ENCODE results near the gene AK6. TPM values are rescaled to one million over a fixed set of nuclear protein-coding genes. Genes with fewer than 3 reads are reported as not detected.
A peak's percentile ranks its signal among the peaks of the same experiment; 100 is the strongest.
"Not testable (repeated sequence)": the region's sequence is repeated elsewhere in the genome, so short reads cannot be mapped to it uniquely, and the experiment has no call there.

The AK6 gene
- 84.9 TPM for polyA plus RNA-seq (ENCODE audit: insufficient read length)
- long read RNA-seq, donor 1, transcript AK6-202 (5 exons, 1,648 nt): major isoform, 33 of 47 reads
- long read RNA-seq, donor 1, partial matches to known transcripts: 14 of 47 reads
- long read RNA-seq, donor 1, other reads (novel, unspliced or antisense): 0 of 47 reads
- long read RNA-seq, donor 2, transcript AK6-202 (5 exons, 1,648 nt): major isoform, 31 of 31 reads
- long read RNA-seq, donor 2, partial matches to known transcripts: 0 of 31 reads
- long read RNA-seq, donor 2, other reads (novel, unspliced or antisense): 0 of 31 reads
- long read RNA-seq, donor 3, transcript AK6-202 (5 exons, 1,648 nt): major isoform, 30 of 37 reads
- long read RNA-seq, donor 3, partial matches to known transcripts: 5 of 37 reads
- long read RNA-seq, donor 3, other reads (novel, unspliced or antisense): 0 of 37 reads
- long read RNA-seq, donor 4, partial matches to known transcripts: 0 of 5 reads
- long read RNA-seq, donor 4, other reads (novel, unspliced or antisense): 0 of 5 reads
- long read RNA-seq, donor 5, transcript AK6-201 (5 exons, 1,183 nt): minor isoform, 6 of 103 reads
- long read RNA-seq, donor 5, transcript AK6-202 (5 exons, 1,648 nt): major isoform, 68 of 103 reads
- long read RNA-seq, donor 5, partial matches to known transcripts: 23 of 103 reads
- long read RNA-seq, donor 5, other reads (novel, unspliced or antisense): 6 of 103 reads
- long read RNA-seq, donor 6, transcript AK6-202 (5 exons, 1,648 nt): major isoform, 33 of 41 reads
- long read RNA-seq, donor 6, partial matches to known transcripts: 6 of 41 reads
- long read RNA-seq, donor 6, other reads (novel, unspliced or antisense): 0 of 41 reads
- long read RNA-seq, donor 7, transcript AK6-202 (5 exons, 1,648 nt): major isoform, 72 of 89 reads
- long read RNA-seq, donor 7, partial matches to known transcripts: 13 of 89 reads
- long read RNA-seq, donor 7, other reads (novel, unspliced or antisense): 0 of 89 reads
- long read RNA-seq, donor 8, transcript AK6-202 (5 exons, 1,648 nt): major isoform, 10 of 31 reads
- long read RNA-seq, donor 8, partial matches to known transcripts: 20 of 31 reads
- long read RNA-seq, donor 8, other reads (novel, unspliced or antisense): 0 of 31 reads

DNA sequence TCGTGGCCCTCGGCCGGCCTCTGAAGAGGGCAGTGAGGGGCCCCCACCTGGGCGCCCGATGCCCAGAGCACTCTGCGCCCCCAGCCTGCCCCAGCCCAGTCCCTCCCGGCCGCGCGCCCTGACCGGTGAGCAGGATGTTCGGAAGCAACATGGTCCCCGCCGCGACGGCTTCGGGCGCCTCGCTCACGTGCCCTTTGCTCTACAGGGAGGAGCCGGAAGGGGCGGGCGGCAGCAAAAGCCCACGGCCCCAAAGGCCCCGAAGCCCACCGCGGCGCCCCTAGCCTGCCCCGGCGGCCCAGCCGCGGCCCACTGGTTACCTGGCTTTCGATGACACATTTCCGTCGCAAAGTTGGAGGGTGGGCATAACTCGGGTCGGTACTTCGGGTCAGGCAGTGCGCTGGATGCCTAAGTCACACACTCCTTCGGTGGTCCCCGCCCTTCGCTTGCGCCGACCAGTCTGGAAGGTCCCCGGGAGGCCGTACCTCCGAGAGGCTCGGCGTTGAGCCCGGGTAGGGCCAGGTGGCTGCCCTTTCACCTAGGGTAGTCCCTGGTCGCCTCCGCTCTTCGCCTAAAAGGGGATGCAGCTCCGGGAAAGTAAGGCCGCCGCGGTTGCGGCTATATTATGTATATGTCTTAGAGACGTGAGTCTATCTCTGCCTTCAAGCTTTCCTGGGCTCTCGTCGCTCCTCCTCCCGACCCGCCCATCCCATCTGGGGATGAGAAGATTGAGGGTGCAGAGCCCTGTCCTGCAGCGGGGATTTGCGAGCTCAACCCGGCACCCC is at the start of gene AK6, which contains the start of the genes RAD17 and TAF9:
Gene AK6, minus strand, starts transcription at position 181 of the 782 bp plus-strand sequence. Its CDS starts 30 bp downstream, at position 151.
Gene RAD17, plus strand, starts transcription at position 479 of the 782 bp plus-strand sequence. CDS start 2,391 bp downstream, outside the sequence.
Gene TAF9, minus strand, starts transcription at position 181 of the 782 bp plus-strand sequence. CDS start 3,783 bp downstream, outside the sequence.
- peak; percentile 91 for DNase-seq

DNA sequence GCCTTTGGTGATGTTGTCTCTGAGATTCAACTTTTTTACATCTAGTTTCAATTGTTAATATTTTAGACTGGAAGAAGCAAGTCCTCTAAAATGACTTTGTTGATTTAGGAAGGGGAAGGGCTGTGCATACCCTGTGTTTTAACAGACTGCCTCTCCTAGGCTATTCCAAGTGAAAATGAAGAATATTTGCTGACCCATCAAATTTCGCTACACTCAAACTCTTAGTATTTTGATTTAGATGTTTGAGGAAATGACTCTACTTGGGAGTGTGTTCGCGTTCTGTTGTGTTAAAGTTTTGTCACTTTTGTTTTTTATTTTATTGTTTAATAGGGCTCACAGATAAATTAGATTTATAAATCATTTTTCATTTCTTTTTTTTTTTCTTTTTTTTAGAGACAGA is 49.2 kb upstream of the AK6 start:
- DNase-seq: no peak

DNA sequence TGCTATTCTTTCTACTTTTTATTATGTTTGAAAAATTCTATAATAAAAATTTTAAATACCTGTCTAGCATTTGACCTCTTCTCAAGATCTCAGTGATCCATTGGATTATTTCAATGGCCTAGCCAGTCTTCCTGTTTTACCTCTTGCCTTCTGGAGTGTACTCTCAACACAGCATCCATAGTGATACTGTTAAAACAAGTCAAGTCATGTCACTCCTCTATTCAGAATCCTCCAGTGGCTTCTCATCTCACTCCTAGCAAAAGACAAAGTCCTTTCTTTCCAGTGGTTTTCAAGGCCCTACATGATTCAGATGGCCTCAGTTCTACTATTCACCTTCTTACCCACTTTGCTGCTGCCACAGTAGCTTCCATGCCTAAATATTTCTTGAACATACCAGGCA is 47.4 kb upstream of the AK6 start:
- DNase-seq: no peak

DNA sequence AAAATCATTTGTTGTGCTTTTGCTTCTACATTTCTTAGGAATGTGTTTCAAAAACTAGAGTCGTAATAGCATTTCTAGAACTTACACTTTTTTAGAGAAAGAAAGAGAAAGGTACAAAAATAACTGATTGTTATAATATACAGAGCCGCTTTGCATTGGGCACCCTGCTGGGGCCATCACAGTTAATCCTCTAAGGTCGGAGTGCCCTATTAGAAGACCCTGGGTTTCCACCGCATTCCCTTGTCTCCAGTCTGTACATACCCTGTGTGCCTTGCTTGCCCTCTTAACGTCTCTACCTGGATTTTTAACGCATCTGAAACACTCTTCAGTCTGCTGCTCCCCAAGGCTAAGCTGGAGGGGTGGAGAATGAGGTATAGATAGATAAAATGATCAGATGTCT is 46.9 kb upstream of the AK6 start:
- no peak for DNase-seq

DNA sequence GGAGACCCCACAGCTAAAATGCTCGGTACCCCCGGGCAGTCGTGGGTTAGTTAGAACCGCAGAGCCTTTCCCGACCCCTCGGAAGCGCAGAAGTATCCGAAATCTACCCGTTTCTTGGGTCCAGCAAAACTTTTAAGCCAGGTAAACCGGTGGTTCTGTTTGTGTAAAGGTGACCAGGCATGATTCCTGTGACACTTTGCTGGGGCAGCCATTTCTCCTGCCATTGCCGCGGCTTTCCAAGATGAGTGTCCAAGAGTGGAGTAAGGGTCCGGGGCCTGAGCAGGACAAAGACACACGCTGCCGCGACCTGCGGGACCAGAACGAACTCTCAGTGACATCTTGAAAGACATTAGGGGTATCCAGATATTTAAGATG is 46.3 kb upstream of the AK6 start:
- DNase-seq: peak; percentile 26

DNA sequence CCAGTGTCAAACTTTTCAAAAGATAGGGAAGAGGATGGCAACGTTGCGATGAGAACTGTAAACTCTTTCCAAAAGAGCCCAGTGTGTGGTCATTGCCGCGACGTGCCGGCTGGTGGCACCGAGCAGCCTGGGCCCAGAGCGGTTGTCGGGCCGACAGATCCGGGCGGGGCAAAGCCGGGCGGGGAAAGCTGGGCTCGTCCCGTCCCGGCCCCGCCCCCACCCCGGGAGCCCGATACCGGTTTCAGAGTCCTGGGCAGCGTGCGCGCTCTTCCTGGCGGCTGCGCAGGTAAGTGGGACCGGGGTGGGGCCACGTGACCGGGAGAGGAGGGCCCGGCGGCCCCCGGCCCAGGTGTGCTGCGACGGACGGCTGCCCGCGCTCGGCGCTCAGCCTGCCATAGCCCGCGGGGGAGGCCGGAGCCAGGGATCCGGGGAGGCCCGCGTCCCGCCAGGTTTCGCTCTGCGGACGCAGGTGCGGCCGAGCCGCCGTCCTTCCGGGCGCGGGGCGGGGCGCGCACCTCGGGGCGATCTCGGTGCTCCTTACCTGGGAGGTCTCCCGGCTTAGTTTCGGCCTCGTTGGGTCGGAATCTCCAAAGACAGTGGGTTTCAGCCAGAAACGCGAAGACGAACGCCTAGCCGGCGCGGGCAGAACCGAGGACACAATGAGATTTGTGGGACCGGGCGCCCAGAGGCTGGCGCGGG is 45.7 kb upstream of the AK6 start, which contains the start of gene MARVELD2:
Gene MARVELD2, plus strand, starts transcription at position 232 of the 699 bp plus-strand sequence. CDS start 4,270 bp downstream, outside the sequence.
- DNase-seq: peak; percentile 81

DNA sequence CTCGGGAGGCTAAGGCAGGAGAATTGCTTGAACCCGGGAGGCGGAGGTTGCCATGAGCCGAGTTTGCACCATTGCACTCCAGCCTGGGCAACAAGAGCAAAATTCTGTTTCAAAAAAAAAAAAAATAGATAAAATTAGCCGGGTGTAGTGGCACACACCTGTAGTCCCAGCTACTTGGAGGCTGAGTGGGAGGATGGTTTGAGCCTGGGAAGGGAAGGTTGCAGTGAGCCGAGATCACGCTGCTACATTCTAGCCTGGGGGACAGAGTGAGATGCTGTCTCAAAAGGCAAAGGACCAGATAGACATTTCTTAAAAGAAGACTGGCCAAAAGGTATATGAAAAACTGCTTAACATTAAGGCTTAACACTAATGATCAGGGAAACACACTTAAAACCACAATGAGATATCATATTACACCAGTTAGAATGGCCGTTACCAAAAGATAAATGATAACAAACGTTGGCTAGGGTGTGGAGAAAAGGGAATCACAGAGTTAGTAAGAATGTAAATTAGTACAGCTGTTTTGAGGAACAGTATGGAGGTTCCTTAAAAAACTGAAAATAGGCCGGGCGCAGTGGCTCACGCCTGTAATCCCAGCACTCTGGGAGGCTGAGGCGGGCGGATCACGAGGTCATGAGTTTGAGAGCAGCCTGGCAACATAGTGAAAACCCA is 35.5 kb upstream of the AK6 start:
- no peak for DNase-seq

DNA sequence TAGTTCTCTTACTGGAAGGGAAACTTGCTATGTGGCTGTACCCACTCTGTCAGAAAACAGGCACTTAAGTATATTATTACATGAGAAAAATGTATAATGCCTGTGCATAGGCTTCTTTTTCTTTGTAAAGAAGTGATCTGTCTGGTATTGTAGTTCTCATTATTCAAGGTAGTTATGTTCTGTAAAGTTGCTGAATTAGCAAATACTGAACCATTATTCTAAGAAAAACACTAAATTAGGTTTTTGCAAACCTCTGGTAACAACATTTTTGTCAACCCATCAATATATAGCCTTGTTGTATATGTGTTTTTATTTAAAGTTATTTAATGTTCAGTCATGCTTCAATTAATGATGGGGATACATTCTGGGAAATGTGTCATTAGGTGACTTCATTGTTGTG is 9.1 kb upstream of the AK6 start:
- DNase-seq: no peak

DNA sequence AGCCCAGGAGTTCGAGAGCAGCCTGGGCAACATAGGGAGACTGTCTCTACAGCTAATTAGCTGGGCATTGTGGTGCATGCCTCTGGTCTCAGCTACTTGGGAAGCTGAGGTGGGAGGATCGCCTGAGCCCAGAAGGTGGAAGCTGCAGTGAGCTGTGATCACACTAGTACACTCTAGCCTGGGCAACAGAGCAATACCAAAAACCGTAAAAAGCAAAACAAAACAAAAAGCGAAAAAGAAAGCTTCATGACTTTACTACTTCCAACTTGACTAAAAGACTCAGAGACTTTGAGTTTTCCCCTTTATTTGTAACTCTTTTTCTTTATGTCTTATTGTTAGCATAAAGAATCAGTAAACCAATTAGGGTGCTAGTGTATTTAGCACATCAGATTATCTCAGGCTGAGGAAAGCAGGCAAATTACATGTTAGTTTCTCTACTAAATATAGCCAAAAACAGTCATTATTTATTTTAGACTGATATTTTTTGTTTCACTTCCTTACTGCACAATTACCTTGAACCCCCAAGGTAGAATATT is 5.7 kb upstream of the AK6 start:
- DNase-seq: no peak

DNA sequence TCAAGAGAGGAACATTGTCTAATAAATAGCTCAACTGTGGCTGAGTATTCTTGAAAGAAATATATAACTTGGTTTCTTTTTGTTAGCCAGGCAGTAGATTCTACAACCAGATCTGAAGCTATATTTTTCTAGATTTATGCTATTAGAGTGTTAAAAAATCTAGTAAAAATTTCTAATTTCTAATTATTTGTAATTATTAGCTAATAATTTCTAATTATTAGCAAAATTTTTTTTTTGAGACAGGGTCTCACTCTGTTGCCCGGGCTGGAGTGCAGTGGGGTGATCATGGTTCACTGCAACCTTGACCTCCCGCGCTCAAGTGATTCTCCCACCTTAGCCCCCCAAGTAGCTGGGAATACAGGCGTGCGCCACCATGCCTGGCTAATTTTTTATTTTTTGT is 3.1 kb upstream of the AK6 start:
- DNase-seq: no peak

DNA sequence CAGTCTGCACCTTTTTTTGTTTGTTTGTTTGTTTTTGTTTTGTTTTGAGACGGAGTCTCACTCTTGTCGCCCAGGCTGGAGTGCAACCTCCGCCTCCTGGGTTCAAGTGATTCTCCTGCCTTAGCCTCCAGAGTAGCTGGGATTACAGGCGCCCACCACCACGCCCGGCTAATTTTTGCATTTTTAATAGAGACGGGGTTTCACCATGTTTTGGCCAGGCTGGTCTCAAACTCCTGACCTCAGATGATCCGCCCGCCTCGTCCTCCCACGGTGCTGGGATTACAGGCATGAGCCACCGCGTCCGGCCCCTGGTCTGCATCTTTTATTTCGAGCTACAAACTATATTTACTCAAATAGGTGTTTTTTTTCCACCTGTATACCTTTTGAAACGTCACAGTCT is 1.0 kb upstream of the AK6 start:
- not testable (repeated sequence) for DNase-seq

DNA sequence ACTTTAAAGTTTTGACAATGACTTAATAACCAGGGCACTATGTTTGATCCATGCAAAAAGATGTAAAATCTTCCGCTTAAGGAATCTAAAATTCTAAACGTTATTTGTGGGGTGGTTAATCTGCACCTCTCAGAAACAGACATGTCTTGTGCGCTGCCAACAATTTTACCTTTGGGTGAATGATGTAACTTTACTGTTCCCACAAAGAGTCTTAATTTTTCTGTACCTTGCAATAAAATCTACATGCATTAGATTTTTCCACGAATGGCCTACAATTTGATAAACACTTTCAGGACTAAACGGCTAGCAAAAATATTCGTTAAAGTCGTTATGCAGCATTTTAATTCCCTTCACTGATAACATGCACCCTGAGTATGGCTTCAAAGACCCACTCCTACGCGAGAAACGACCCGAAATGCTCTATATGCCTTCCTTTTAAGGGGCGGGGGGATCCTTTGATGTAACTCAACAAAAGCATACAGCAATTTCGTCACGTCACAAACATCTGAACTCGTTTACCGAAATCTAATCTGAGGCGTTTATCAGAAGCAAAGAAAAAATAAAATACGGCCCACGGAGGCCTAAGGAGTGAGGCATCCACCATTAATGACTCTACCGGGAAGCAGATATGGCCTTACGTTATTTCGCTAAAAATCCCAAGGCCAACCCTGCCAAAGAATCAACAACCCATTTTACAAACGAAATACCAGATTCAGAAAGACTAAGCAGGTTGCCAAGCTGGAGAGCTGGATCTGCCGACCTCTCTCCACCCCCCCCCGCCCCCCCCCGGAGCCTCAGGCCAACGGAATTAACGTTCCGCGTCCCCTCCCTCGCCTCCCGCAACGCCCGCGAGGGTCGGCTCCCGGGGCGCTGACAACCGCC is 621 bp downstream of the AK6 start:
- DNase-seq: peak; percentile 42

DNA sequence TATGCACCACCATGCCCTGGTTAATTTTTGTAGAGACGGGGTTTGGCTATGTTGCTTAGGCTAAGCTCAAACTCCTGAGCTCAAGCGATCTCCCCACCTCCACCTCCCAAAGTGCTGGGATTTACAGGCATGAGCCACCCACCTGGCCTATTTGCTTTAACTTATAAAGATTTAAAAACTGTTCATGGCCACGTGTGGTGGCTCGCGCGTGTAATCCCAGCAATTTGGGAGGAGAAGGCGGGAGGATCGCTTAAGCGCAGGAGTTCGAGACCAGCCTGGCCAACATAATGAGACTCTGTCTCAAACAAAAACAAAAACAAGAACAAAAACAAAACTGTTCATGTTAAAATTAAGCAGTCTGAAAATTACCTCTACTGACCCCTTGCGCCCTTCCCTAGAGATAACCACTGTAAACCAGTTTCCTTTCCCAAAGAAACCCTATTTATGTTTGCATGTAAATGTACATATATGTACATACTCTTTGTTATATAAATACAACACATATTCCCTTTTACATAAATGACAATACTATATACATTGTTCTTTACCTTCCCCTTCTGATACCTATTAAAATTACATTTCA is 1.5 kb downstream of the AK6 start:
- DNase-seq: no peak

DNA sequence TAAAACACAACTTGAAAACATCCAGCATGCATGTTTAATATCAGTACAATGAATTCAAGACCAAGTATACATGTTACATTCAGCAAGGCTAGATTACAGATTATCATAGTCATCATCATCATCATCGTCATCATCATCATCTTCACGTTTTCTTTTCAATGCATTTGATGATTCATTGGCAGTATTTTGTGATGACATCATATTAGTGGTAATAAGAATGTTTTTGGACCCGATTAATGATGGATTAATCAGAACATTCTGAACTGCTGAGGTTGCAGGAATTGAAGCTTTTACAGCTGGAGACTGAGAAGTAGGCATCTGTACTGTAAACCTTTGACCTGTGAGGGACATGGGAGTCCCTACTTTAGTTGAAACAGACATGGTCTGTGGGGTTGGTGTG is 4.5 kb downstream of the AK6 start:
- DNase-seq: no peak

DNA sequence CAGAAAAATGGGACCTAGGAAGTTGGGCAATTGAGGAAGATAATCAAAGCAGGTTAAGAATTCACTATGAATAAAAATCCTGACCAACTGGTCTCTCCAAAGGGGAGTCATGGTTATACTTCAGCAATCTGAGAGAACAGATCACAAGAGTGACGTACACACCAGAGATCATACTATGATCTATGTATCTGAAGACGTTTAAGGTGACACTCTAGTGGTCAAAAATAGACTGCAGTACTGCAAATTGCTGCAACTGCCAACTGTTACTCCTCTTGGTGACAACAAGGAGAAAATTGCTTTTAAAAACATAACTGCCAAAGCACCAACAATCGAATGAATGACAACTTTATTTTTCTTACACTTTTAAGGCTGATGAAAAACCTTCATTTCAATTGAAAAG is 4.9 kb downstream of the AK6 start:
- no peak for DNase-seq

DNA sequence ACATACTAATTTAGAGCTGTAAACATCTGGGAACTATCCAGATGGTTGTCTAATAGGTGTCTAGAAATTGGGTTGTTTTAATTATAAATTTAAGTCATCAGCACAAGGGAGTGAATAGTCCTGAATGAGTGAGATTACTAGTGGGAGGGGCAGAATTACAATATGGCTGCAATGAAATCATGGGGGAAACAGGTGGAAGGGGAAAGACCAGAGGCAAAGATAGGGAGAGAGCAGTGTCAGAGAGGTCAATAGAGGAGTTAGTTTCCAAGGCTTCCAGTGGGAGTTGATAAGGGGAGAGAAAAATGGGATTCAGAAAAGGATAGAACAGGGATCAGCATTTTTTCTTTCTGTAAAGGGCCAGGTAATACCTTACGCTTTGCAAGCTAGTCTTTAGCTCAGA is 8.9 kb downstream of the AK6 start:
- DNase-seq: no peak

DNA sequence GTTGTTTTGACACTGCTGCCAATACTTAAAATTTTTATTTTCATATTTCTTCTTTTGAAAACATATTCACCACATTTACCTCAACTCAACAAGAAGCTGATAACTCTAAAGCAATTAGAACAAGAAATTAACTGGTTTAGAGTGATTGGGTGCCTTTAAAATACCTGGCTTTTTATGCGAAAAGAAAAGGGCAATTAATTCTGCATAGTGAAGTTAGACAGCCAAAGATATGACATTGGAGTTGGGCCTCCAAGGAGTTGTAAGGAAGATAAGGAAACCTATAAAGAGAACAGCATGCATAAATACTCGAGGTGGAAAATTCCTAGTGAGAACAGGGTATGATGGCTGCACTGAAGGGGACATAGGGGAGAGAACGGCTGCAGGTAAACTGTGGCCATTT is 9.6 kb downstream of the AK6 start:
- DNase-seq: no peak

DNA sequence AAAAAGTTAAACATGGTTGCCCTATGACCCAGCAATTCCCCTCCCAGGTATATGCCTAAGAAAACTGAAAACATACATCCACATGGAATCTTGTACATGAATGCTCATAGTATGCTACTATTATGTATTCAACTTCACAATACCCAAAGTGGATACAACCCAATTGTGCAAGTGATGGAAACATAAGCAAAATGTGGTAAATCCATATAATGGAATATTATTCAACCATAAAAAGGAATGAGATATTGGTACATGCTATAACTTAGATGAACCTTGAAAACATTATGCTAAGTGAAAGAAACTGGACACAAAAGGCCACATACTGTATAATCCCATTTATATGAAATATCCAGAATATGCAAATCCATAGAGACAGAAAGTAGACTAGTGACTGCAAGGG is 18.7 kb downstream of the AK6 start:
- no peak for DNase-seq

DNA sequence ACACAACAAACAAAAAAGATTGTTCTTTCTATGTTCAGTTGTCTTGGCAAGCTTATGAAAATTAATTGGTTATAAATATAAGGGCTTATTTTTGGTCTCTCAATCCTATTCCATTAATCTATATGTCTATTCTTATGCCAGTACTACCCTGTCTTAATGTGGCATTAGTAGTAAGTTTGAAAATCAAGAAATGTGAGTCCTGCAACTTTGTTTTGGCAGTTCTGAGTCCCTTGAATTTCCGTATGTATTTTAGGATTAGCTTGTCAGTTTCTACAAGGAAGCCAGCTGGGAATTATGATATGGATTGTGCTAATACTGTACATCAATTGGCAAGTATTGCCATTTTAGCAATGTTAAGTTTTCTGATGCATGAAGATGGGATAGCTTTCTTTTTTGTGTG is 26.2 kb downstream of the AK6 start:
- no peak for DNase-seq

Data from left kidney (tissue), 8 donors.